Activated CD8-positive, alpha-beta memory T cell treated with anti-CD3 and anti-CD28 coated beads for 4 hours (primary cell): Measurements from ENCODE around the gene PLA2G10.
A peak's percentile ranks its signal among the peaks of the same experiment; 100 is the strongest.
"Not testable (repeated sequence)": the region's sequence is repeated elsewhere in the genome, so short reads cannot be mapped to it uniquely, and the experiment has no call there.

ENCODE experiments used
- DNase-seq, 2 donors: peaks; one replicate each; pipeline ENCODE4 v3.0.0-alpha.2; 2020; ENCODE audit warnings: low read depth in 2 of 2

Gene PLA2G10

DNA sequence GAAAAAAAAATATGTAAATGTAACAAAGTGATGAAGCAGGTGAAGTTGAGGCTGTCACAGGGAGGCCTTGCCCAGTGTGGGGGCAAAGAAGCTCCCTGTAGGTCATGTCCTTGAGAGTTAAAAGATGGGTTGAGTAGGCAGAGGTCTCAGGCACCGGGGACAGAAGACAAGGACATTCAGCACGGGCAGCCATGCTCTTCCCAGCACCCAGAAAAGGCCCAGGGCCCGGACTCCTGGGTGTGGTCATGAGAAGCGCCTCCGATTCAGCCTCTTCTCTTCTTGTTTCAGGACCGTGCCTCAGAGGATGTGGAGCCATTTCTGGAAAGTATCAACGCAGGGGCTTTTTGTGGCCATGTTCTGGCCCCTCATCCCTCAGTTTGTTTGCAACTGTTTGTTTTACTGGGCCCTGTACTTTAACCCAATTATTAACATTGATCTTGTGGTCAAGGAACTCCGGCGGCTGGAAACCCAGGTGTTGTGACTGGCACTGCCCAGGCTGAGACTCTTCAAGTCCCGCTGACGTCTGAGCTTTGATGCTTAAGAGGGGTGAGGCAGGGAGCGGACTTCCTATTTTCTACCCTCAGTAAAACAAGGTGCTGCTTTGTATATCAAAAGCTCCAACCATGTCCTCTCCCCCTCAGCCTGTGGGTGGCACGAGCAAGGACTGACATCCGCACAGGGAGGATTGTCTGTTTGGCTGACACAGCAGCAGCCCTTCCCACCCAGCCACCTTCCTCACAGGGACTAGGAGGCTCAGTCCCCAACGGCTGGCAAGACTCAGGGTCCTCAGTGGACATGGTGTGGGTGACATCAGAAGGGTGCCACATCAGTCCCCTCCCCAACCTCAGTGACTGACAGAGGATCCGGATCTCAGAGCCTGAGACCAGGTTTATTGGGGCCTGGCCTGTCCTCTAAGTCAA, 26.5 kb downstream of the PLA2G10 start:
- DNase-seq: no peak

- no peak for DNase-seq
Observed at GRCh38 chr16:14658063-14658462, 36.0 kb downstream of the PLA2G10 start.

- no peak for DNase-seq
Observed at GRCh38 chr16:14652726-14653125, 41.4 kb downstream of the PLA2G10 start.

DNA sequence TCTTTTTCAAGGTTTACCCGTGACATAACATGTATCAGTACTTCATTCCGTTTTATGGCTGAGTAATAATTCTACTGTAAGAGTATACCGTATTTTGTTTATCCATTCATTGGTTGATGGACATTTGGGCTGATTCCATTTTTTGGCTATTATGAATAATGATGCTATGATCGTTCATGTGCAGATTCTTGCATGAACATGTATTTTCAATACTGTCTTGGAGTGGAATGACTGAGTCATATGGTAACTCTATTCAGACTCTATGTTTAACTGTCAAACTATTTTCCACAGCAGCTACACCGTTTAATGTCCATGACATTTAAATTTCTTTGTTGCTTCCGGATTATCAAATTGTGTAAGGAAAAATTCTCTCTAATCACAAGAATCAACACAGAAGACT, 43.5 kb downstream of the PLA2G10 start:
- DNase-seq: no peak

DNA sequence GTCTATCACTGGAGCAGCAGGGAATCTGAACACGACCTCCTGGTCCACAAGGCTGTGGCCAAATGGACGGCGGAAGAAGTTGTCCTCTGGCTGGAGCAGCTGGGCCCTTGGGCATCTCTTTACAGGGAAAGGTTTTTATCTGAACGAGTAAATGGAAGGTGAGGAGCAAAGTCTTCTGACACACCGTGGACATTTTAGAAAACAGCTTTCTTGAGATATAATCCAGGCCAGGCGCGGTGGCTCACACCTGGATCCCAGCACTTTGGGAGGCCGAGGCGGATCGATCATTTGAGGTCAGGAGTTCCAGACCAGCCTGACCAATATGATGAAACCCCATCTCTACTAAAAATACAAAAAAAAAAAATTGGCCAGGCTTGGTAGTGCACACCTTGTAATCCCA, 44.3 kb downstream of the PLA2G10 start:
- DNase-seq: no peak

- DNase-seq: no peak
Observed at GRCh38 chr16:14641926-14642325, 52.2 kb downstream of the PLA2G10 start.

GRCh38 chr16:14641206-14641605, 52.9 kb downstream of the PLA2G10 start:
- DNase-seq: no peak

GRCh38 chr16:14640538-14640937, 53.6 kb downstream of the PLA2G10 start:
- no peak for DNase-seq

DNA sequence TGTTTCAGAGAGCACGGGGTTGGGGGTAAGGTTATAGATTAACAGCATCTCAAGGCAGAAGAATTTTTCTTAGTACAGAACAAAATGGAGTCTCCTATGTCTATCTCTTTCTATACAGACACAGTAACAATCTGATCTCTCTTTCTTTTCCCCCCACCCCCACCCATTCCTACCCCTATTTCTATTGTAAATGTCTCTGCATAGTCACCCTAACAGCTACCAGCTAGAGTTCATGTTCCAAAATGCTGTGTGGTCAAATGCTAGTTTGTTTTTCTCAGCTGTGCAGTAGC, 57.2 kb downstream of the PLA2G10 start:
- not testable (repeated sequence) for DNase-seq

- not testable (repeated sequence) for DNase-seq
Observed at GRCh38 chr16:14636179-14636950, 57.7 kb downstream of the PLA2G10 start.

- no peak for DNase-seq
Observed at GRCh38 chr16:14635395-14636165, 58.5 kb downstream of the PLA2G10 start.

DNA sequence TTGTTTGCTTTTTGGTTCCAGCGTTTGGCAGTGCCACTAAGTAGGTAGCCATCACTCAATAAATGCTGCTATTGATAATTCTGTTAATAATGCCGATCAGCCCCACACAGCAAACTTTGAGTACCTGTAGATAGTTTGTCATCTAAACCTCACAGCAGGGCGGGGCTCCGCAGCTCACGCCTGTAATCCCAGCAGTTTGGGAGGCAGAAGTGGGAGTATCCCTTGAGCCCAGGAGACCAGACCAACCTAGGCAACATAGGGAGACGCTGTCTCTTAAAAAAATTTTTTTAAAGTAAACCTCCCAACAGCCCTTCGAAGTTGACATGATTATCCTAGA, 59.8 kb downstream of the PLA2G10 start:
- DNase-seq: no peak

DNA sequence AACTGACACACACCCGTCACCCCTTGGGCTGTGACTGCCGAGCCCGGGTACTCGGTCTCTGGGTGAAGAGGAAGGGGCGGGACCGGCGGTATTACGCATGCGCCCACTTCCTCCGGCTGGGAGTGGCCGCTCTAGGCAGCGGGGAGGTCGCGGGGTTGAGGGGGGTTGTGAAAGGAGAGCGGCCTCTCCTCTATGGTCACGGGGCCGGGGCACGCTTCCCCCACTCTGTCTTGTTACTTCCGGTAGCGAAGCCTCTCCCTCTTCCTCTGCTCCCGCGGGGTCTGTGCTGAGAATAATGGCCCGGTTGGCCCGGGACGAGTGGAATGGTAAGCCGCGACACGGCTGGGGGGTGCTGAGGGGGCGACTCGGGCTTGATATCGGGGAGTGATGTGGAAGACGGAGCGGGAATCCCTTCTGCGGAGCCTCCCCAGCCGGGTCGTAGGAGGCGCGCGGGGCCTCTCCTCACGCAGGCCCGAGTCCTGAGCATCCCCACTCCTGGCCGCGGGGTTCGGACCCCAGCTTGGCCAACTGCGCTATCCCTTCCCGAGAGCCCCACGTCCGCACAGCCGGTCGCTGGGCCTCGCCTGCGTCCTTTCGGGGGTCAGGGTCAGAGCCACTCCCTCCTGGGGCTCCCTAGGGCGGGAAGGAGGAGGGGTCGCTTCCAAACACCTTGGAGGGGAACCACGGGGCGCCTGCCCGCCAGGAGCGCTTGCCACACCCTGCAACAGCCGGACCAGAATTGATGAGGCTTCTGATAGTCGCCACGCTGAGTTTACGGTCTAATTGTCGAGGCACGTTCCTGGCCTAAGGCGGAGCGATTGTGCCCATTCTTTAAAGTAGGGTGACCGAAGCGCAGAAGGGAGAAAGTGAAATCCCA, 61.2 kb downstream of the PLA2G10 start, which contains the start of gene BFAR:
Gene BFAR (plus strand): TSS at position 259 of the 877 bp plus-strand sequence. CDS start 11,396 bp downstream, outside the sequence.
- DNase-seq: peak; percentile 99

DNA sequence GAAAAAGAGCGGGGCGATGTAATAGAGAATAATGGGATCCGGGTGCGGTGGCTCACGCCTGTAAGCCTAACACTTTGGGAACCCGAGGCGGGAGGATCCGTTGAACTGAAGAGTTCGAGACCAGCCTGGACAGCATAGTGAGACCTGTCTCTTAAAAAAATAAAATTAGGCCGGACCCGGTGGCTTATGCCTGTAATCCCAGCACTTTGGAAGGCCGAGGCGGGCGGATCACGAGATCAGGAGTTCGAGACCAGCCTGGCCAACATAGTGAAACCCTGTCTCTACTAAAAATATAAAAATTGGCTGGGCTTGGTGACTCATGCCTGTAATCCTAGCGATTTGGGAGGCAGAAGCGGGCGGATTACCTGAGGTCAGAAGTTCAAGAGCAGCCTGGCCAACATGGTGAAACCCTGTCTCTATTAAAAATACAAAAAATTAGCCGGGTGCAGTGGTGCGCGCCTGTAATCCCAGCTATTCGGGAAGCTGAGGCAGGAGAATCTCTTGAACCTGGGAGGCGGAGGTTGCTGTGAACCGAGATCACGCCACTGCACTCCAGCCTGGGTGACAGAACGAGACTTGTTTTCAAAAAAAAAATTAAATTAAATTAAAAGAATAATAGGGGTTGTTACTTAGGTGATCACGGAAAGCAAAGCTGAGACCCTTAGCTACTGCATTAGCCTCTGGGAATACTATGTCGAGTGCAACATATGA, 63.3 kb downstream of the PLA2G10 start:
- DNase-seq: not testable (repeated sequence)

DNA sequence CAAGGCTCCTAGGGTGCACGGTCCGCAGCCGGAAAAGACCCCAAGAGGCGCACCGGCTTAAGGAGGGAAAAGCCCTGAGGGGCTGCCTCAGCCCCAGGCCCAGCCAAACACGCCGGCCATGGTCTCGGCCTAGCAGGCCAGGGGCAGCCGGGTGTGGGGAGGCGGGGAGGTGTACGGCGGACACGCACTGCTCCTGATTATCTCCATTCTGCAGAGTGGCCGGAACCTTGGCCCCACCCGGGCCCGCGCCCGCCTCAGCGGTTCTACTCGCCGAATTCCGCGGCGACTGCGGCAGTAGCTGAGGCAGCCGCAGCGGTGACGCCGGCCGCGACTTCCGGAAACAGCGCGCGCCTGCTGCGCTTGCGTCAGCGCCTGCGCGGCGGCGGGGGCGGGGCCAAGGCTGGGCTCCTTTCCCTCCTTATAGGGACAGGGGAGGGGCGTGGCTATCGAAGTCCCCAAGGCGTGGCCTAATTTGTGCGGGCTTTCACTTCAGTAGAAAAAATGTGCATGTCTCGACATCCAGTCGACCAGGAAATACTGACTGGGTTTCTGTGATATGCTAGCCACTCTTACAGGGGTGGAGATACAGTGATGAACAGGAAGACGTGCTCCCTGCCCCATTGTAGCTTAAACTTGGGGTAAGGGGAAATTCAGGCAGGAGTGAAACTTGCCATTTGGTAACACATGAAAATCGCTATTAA, 64.0 kb downstream of the PLA2G10 start, which contains the start of gene PARN:
Gene PARN (minus strand): TSS at position 342 of the 701 bp plus-strand sequence. CDS start 135 bp downstream, at position 207.
- peak; percentile 95 for DNase-seq

DNA sequence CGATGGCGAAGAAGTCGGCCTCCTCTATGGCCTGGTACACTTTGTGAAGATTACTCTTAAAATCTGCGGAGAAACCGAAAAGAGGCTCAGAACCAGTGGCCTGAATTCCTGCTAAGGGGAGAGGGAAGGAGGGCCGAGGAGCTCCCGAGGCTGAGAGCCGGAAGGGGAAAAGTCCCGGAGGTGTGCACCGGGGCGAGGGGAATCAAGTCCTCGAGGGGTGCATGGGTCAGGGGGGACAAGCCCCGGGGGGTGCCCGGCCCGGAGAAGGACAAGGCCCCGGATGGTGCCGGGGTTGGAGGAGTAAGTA, 64.5 kb downstream of the PLA2G10 start:
- no peak for DNase-seq

DNA sequence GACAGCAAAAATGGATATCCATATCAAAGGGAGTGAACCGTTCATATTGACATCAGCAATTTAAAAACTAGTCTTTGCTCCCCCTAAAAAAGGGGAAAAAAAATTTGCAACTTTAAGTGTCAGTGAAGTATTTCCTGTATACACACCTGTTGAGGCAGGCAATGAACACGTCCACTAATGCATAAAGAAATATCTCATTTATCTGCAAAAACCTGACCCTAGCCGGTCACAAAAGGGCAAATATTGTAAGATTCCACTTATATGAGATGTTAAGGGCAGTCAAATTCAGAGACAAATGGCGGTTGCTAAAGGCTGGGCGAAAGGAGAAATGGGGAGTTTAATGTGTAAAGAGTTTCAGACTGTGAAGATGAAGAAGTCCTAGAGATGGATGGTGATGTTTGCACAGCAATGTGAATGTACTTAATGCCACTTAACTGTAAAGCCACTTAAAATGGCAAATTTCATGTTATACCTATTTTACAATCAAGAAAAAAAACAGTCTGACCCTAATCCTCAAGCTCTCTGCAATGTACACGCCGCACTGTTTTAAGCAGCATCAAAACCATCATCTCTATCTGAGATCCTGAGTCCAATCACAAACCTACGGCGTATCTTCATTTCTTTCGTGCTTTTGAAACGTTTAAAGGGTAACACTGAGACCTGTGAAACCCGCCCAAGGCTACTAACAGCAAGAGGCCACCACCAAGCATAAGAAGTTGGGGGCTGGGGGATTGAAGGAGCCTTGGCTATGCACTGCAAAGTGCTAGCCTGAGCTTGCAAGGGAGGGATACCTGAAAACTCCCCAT, 65.1 kb downstream of the PLA2G10 start:
- no peak for DNase-seq

- no peak for DNase-seq
Observed at GRCh38 chr16:14627078-14627477, 67.0 kb downstream of the PLA2G10 start.
